Uterus (tissue), 4 donors: ENCODE data around the gene PHF2. TPM values are rescaled to one million over a fixed set of nuclear protein-coding genes. Genes with fewer than 3 reads are reported as not detected.

Source experiments
- DNase-seq, 2 donors: peaks; one replicate each; pipeline ENCODE4 v3.0.0-alpha.2; 2019 to 2020
- H3K27ac ChIP-seq, 2 donors: fragments of 200-600 bp; sonication (generic); 1 replicate in 1 of 2; 2 replicates in 1 of 2; pipeline ENCODE4 v1.5.1; 2016 to 2018
- H3K27me3 ChIP-seq, 2 donors: fragments of 200-600 bp; sonication (generic); one replicate each; pipeline ENCODE4 v1.5.1; 2018 to 2019; ENCODE audit warnings: control low read depth in 1 of 2
- H3K36me3 ChIP-seq, 2 donors: fragments of 200-600 bp; sonication (generic); one replicate each; pipeline ENCODE4 v1.5.1; 2019; ENCODE audit warnings: control low read depth in 1 of 2
- H3K4me1 ChIP-seq, 2 donors: fragments of 200-600 bp; sonication (generic); one replicate each; pipeline ENCODE4 v1.5.1; 2018 to 2019; ENCODE audit warnings: control low read depth in 1 of 2
- H3K4me3 ChIP-seq, 2 donors: fragments of 200-600 bp; sonication (generic); 1 replicate in 1 of 2; 2 replicates in 1 of 2; pipeline ENCODE4 v1.5.1; 2018 to 2019; ENCODE audit warnings: mild to moderate bottlenecking in 1 of 2
- H3K9me3 ChIP-seq, 2 donors: fragments of 200-600 bp; sonication (generic); one replicate each; pipeline ENCODE4 v1.5.1; 2019; ENCODE audit warnings: control low read depth in 1 of 2
- POLR2A ChIP-seq, 2 donors: fragments of 450-650 bp; IDR thresholded peaks; one replicate each; pipeline ENCODE4 v1.6.1; 2016; ENCODE audit warnings: antibody characterized with exemption in 2 of 2, mild to moderate bottlenecking in 1 of 2, moderate library complexity in 1 of 2
- intact Hi-C: fragments of 100-400 bp; cut with DNase I; formaldehyde crosslinking; loops from one replicate; pipeline ENCODE4 v1.15.1; 2023; ENCODE audit warnings: low total_unique reads
- total RNA-seq, 4 donors: library from RNA; depleted of rRNA in 3 of 4; stranded (reverse); fragments of >200 nt in 3 of 4; gene quantifications; one replicate each; pipeline versions ENCODE4 v1.1.0 to v1.2.4, GENCODE V29; 2014 to 2023
- TF ChIP-seq, protein P1 (sequence below), 4 experiments: fragments of 200-600 bp in 2 of 4; fragments of 450-650 bp in 2 of 4; sonication (generic) in 2 of 4; IDR thresholded peaks; one replicate each; pipeline ENCODE4 v1.5.1; 2016 to 2019; ENCODE audit warnings: antibody characterized with exemption in 4 of 4, mild to moderate bottlenecking in 2 of 4, moderate library complexity in 1 of 4
- donor health status: DM: yes; HTN: yes; CAD: no.

Gene PHF2
- total RNA-seq, 4 donors from 2014 or later, result 7.7 to 54.5 (median 25.0) TPM

- H3K4me3 ChIP-seq, result no peak overlapping the region
- H3K4me1 ChIP-seq, result peaks cover 7 to 10% of the 10 kb centered on the region in 2 donors
- intact Hi-C loops, result no loop called here
- TF ChIP-seq, protein P1, sequence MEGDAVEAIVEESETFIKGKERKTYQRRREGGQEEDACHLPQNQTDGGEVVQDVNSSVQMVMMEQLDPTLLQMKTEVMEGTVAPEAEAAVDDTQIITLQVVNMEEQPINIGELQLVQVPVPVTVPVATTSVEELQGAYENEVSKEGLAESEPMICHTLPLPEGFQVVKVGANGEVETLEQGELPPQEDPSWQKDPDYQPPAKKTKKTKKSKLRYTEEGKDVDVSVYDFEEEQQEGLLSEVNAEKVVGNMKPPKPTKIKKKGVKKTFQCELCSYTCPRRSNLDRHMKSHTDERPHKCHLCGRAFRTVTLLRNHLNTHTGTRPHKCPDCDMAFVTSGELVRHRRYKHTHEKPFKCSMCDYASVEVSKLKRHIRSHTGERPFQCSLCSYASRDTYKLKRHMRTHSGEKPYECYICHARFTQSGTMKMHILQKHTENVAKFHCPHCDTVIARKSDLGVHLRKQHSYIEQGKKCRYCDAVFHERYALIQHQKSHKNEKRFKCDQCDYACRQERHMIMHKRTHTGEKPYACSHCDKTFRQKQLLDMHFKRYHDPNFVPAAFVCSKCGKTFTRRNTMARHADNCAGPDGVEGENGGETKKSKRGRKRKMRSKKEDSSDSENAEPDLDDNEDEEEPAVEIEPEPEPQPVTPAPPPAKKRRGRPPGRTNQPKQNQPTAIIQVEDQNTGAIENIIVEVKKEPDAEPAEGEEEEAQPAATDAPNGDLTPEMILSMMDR (IDR thresholded peaks at IDR 0.05), result no peak
- no peak for TF ChIP-seq POLR2A (IDR thresholded peaks at IDR 0.05)
- H3K36me3 ChIP-seq, result no peaks in the 10 kb centered on the region
- no peaks in the 10 kb centered on the region for H3K27me3 ChIP-seq
- H3K9me3 ChIP-seq, result no peaks in the 10 kb centered on the region
- DNase-seq, result peak; percentile 10 to 13
- H3K27ac ChIP-seq, result no peak overlapping the region
These were observed 68.9 kb downstream of the PHF2 start for GRCh38 chr9:93645149-93645889.

GRCh38 chr9:93645921-93646639 is 69.7 kb downstream of the PHF2 start:
- intact Hi-C loops, result no loop called here
- TF ChIP-seq, protein P1 (IDR thresholded peaks at IDR 0.05), result no peak
- TF ChIP-seq POLR2A (IDR thresholded peaks at IDR 0.05), result no peak
- Histone ChIP-seq H3K9me3 (no peaks in the 10 kb centered on the region), H3K4me1 (peaks cover 2 to 4% of the 10 kb centered on the region in 2 donors), H3K27ac (no peak overlapping the region), H3K27me3 (no peaks in the 10 kb centered on the region), H3K36me3 (no peaks in the 10 kb centered on the region), H3K4me3 (no peak overlapping the region)
- peak; percentile 7 to 12 for DNase-seq

- intact Hi-C loops, result no loop called here
- Histone ChIP-seq H3K36me3 (no peaks in the 10 kb centered on the region), H3K4me1 (peaks cover 0 to 4% of the 10 kb centered on the region in 2 donors), H3K9me3 (no peaks in the 10 kb centered on the region), H3K4me3 (no peak overlapping the region), H3K27me3 (no peaks in the 10 kb centered on the region), H3K27ac (no peak overlapping the region)
- TF ChIP-seq, protein P1 (IDR thresholded peaks at IDR 0.05), result no peak
- TF ChIP-seq POLR2A (IDR thresholded peaks at IDR 0.05), result no peak
- DNase-seq, result no peak
These were observed 70.3 kb downstream of the PHF2 start for GRCh38 chr9:93646640-93647178.

DNA sequence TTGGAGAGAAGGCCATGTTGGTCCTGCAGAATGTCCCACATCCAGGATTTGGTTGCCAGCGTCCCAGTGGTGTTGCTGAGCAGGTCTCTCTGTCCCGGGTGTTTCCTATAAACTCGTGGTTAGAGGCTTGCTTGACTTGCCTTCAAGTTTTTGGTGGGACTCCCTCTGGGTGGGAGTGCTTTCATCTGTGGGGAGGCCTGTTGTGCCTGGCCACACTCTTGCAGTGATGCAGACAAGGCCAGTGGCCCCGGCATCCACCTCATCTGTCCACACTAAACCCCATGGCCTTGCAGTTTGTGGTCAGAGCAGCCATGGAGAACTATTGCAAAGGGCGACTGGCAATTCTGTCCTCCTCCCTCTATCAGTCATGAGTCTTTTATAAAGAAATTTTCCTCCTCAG is 71.8 kb downstream of the PHF2 start:
- no peak overlapping the region for H3K27ac ChIP-seq
- no peaks in the 10 kb centered on the region for H3K9me3 ChIP-seq
- intact Hi-C loops, result no loop called here
- no peaks in the 10 kb centered on the region for H3K4me1 ChIP-seq
- H3K4me3 ChIP-seq, result no peak overlapping the region
- no peaks in the 10 kb centered on the region for H3K27me3 ChIP-seq
- no peak for DNase-seq
- H3K36me3 ChIP-seq, result no peaks in the 10 kb centered on the region
- TF ChIP-seq, protein P1 (IDR thresholded peaks at IDR 0.05), result no peak
- no peak for TF ChIP-seq POLR2A (IDR thresholded peaks at IDR 0.05)

DNA sequence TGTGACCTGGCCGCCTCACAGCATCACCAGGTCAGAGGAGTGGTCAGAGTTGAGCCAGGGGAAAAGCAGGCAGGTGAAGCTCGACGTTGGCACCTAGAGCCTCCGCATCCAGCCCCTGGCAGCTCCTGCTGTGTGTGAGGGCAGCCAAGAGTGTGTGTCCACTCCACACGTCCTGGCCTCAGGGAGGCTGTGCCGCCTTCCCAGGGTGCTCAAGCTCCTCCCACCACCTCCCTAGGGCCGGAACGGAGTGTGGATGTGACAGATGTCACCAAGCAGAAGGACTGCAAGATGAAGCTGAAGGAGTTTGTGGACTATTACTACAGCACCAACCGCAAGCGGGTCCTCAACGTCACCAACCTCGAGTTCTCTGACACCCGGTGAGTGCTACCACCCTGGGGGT is 72.5 kb downstream of the PHF2 start:
- Histone ChIP-seq H3K36me3 (no peaks in the 10 kb centered on the region), H3K27ac (no peak overlapping the region), H3K4me1 (no peaks in the 10 kb centered on the region), H3K4me3 (no peak overlapping the region), H3K27me3 (no peaks in the 10 kb centered on the region), H3K9me3 (no peaks in the 10 kb centered on the region)
- intact Hi-C loops, result no loop called here
- DNase-seq, result peak in 1 of 2 donors; percentile 5
- TF ChIP-seq POLR2A (IDR thresholded peaks at IDR 0.05), result no peak
- TF ChIP-seq, protein P1 (IDR thresholded peaks at IDR 0.05), result no peak
